ENCODE data around the gene DDX50.
"Not testable (repeated sequence)": the region's sequence is repeated elsewhere in the genome, so short reads cannot be mapped to it uniquely, and the experiment has no call there.

DDX50 gene

GRCh38 chr10:68902382-68902781 is 1.3 kb downstream of the DDX50 start:
- DNase-seq: no peak

DNA sequence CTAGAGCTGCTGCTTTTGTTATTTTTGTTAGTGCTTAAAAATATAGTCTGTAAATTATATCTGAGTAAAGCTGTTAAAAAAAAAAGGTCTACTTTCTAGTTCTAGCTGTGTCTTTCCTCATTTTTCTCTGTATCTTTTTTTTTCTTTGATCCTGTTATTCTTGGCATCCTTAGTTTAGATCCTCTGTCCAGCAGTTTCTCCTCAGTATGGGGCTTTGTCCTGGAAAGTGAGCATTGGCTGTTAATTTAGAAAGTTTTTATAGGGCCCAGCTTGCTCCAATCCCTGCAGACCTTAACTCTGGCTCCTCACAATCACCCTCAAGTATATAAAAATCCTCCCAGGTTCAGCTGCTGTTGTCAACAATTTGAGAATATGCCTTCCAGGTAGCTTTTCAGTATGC is 23.5 kb downstream of the DDX50 start:
- H3K18ac ChIP-seq (ENCODE audit: low read depth in 1 of 2, low read length in 2 of 2): no peak overlapping the region
- no peak overlapping the region for H3K14ac ChIP-seq (ENCODE audit: low read length in 2 of 2)
- H4K91ac ChIP-seq (ENCODE audit: low read length): no peak overlapping the region
- H3K9ac ChIP-seq (ENCODE audit: low read length): no peak overlapping the region
- H2BK12ac ChIP-seq (ENCODE audit: low read length in 2 of 2): no peak overlapping the region
- H2BK15ac ChIP-seq (ENCODE audit: low read depth, poor library complexity, severe bottlenecking): no peak overlapping the region
- H3K4me2 ChIP-seq (ENCODE audit: low read length, poor library complexity, severe bottlenecking): no peak overlapping the region
- H3K4ac ChIP-seq (ENCODE audit: low read depth in 1 of 2, low read length in 2 of 2): no peak overlapping the region
- DNase-seq: no peak
- peaks cover 18 to 44% of the 10 kb centered on the region in 2 experiments for H3K36me3 ChIP-seq (ENCODE audit: control insufficient read depth in 1 of 2, insufficient read depth in 2 of 2, low read depth in 1 of 2, low read length in 2 of 2)
- H3K4me3 ChIP-seq (ENCODE audit: insufficient read depth in 1 of 2, low read depth in 1 of 2, low read length in 2 of 2): no peak overlapping the region
- no peak overlapping the region for H2BK5ac ChIP-seq (ENCODE audit: low read depth, low read length, poor library complexity, severe bottlenecking)
- H2AK5ac ChIP-seq (ENCODE audit: low read length, severe bottlenecking): no peak overlapping the region
- no peaks in the 10 kb centered on the region for H3K9me3 ChIP-seq (ENCODE audit: control insufficient read depth, low read length)
- peaks cover 1% of the 10 kb centered on the region for H3K4me1 ChIP-seq (ENCODE audit: control insufficient read depth, insufficient read depth, low read depth, low read length)
- H4K8ac ChIP-seq (ENCODE audit: low read length): no peak overlapping the region
- no peak overlapping the region for H3K27ac ChIP-seq (ENCODE audit: low read length, poor library complexity, severe bottlenecking)
- H2AFZ ChIP-seq (ENCODE audit: low read depth, low read length): no peak overlapping the region
- H3K79me1 ChIP-seq (replicated peaks; ENCODE audit: low read length, poor library complexity, severe bottlenecking): peaks cover 18% of the 10 kb centered on the region
- H3K23ac ChIP-seq (ENCODE audit: low read length in 2 of 2): no peak overlapping the region
- no peak overlapping the region for H2BK120ac ChIP-seq (ENCODE audit: low read depth, low read length)
- no peaks in the 10 kb centered on the region for H3K27me3 ChIP-seq (ENCODE audit: control insufficient read depth in 1 of 2, insufficient read depth in 1 of 2, low read length in 2 of 2)

More at GRCh38 chr10:68902382-68902781, 1.3 kb downstream of the DDX50 start:
- H4K8ac ChIP-seq (ENCODE audit: low read length): no peak overlapping the region
- no peak overlapping the region for H2BK15ac ChIP-seq (ENCODE audit: low read depth, poor library complexity, severe bottlenecking)
- H2AK5ac ChIP-seq (ENCODE audit: low read length, severe bottlenecking): no peak overlapping the region
- WGBS: 71% methylated on average over 5 of the region's 5 CpGs
- H3K14ac ChIP-seq (ENCODE audit: low read length in 2 of 2): no peak overlapping the region
- H3K4me2 ChIP-seq (ENCODE audit: low read length, poor library complexity, severe bottlenecking): peak overlapping the region; percentile 83
- no peak overlapping the region for H2BK12ac ChIP-seq (ENCODE audit: low read length in 2 of 2)
- H2BK5ac ChIP-seq (ENCODE audit: low read depth, low read length, poor library complexity, severe bottlenecking): no peak overlapping the region
- H3K9ac ChIP-seq (ENCODE audit: low read length): peak overlapping the region; percentile 97
- no peak overlapping the region for H3K27ac ChIP-seq (ENCODE audit: low read length, poor library complexity, severe bottlenecking)
- no peak overlapping the region for H3K23ac ChIP-seq (ENCODE audit: low read length in 2 of 2)
- H3K9me3 ChIP-seq (ENCODE audit: control insufficient read depth, low read length): no peaks in the 10 kb centered on the region
- H3K36me3 ChIP-seq (ENCODE audit: control insufficient read depth in 1 of 2, insufficient read depth in 2 of 2, low read depth in 1 of 2, low read length in 2 of 2): peaks cover 0 to 15% of the 10 kb centered on the region in 2 experiments
- H2AFZ ChIP-seq (ENCODE audit: low read depth, low read length): no peak overlapping the region
- H3K27me3 ChIP-seq (ENCODE audit: control insufficient read depth in 1 of 2, insufficient read depth in 1 of 2, low read length in 2 of 2): no peaks in the 10 kb centered on the region
- peak overlapping the region in 1 of 2 experiments; percentile 87 for H3K4me3 ChIP-seq (ENCODE audit: insufficient read depth in 1 of 2, low read depth in 1 of 2, low read length in 2 of 2)
- no peak overlapping the region for H4K91ac ChIP-seq (ENCODE audit: low read length)
- no peak overlapping the region for H3K4ac ChIP-seq (ENCODE audit: low read depth in 1 of 2, low read length in 2 of 2)
- H3K79me1 ChIP-seq (replicated peaks; ENCODE audit: low read length, poor library complexity, severe bottlenecking): no peaks in the 10 kb centered on the region
- peaks cover 4% of the 10 kb centered on the region for H3K4me1 ChIP-seq (ENCODE audit: control insufficient read depth, insufficient read depth, low read depth, low read length)
- H2BK120ac ChIP-seq (ENCODE audit: low read depth, low read length): no peak overlapping the region
- no peak overlapping the region for H3K18ac ChIP-seq (ENCODE audit: low read depth in 1 of 2, low read length in 2 of 2)

DNA sequence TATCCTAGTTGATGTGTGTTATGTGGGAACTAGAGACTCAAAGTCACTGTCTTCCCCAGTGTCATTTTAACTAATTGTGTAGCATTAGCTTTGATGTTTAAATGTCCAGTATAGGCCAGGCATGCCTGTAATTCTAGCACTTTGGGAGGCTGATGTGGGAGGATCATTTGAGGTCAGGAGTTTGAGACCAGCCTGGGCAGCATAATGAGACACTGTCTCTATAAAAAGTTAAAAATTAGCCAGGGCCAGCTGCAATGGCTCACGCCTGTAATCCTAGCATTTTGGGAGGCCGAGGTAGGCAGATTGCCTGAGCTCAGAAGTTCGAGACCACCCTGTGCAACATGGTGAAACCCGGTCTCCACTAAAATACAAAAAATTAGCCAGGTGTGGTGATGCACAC is 24.4 kb downstream of the DDX50 start:
- Histone ChIP-seq H3K9me3 (ENCODE audit: control insufficient read depth, low read length) (no peaks in the 10 kb centered on the region), H3K4me1 (ENCODE audit: control insufficient read depth, insufficient read depth, low read depth, low read length) (peaks cover 1% of the 10 kb centered on the region), H3K27ac (ENCODE audit: low read length, poor library complexity, severe bottlenecking) (no peak overlapping the region), H3K4ac (ENCODE audit: low read depth in 1 of 2, low read length in 2 of 2) (no peak overlapping the region), H2BK5ac (ENCODE audit: low read depth, low read length, poor library complexity, severe bottlenecking) (no peak overlapping the region), H2BK15ac (ENCODE audit: low read depth, poor library complexity, severe bottlenecking) (no peak overlapping the region), H3K27me3 (ENCODE audit: control insufficient read depth in 1 of 2, insufficient read depth in 1 of 2, low read length in 2 of 2) (no peaks in the 10 kb centered on the region), H3K18ac (ENCODE audit: low read depth in 1 of 2, low read length in 2 of 2) (no peak overlapping the region), H2AFZ (ENCODE audit: low read depth, low read length) (no peak overlapping the region), H3K4me3 (ENCODE audit: insufficient read depth in 1 of 2, low read depth in 1 of 2, low read length in 2 of 2) (no peak overlapping the region), H3K14ac (ENCODE audit: low read length in 2 of 2) (no peak overlapping the region), H4K8ac (ENCODE audit: low read length) (no peak overlapping the region), H3K36me3 (ENCODE audit: control insufficient read depth in 1 of 2, insufficient read depth in 2 of 2, low read depth in 1 of 2, low read length in 2 of 2) (peaks cover 20 to 44% of the 10 kb centered on the region in 2 experiments), H4K91ac (ENCODE audit: low read length) (no peak overlapping the region), H2BK120ac (ENCODE audit: low read depth, low read length) (no peak overlapping the region), H2BK12ac (ENCODE audit: low read length in 2 of 2) (no peak overlapping the region), H3K79me1 (replicated peaks; ENCODE audit: low read length, poor library complexity, severe bottlenecking) (peaks cover 16% of the 10 kb centered on the region), H3K4me2 (ENCODE audit: low read length, poor library complexity, severe bottlenecking) (no peak overlapping the region), H3K23ac (ENCODE audit: low read length in 2 of 2) (no peak overlapping the region), H2AK5ac (ENCODE audit: low read length, severe bottlenecking) (no peak overlapping the region), H3K9ac (ENCODE audit: low read length) (no peak overlapping the region)
- DNase-seq: no peak
- WGBS: 99% methylated on average over 4 of the region's 4 CpGs

DNA sequence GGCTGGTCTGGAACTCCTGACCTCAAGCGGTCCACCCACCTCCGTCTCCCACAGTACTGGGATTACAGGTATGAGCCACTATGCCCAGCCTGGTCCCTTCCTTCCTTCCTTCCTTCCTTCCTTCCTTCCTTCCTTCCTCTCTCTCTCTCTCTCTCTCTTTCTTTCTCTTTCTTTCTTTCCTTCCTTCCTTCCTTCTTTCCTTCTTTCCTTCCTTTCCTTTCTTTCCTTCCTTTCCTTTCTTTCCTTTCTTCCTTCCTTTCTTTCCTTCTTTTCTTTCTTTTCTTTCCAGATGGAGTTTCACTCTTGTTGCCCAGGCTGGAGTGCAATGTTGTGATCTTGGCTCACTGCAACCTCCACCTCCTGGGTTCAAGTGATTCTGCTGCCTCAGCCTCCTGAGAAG is 28.0 kb downstream of the DDX50 start:
- H3K23ac ChIP-seq (ENCODE audit: low read length in 2 of 2); H2BK5ac ChIP-seq (ENCODE audit: low read depth, low read length, poor library complexity, severe bottlenecking); H2BK12ac ChIP-seq (ENCODE audit: low read length in 2 of 2); H3K27ac ChIP-seq (ENCODE audit: low read length, poor library complexity, severe bottlenecking); H3K9me3 ChIP-seq (ENCODE audit: control insufficient read depth, low read length); H3K4me2 ChIP-seq (ENCODE audit: low read length, poor library complexity, severe bottlenecking); H3K4ac ChIP-seq (ENCODE audit: low read depth in 1 of 2, low read length in 2 of 2); H3K18ac ChIP-seq (ENCODE audit: low read depth in 1 of 2, low read length in 2 of 2); DNase-seq; H2BK15ac ChIP-seq (ENCODE audit: low read depth, poor library complexity, severe bottlenecking); H3K27me3 ChIP-seq (ENCODE audit: control insufficient read depth in 1 of 2, insufficient read depth in 1 of 2, low read length in 2 of 2); H2AFZ ChIP-seq (ENCODE audit: low read depth, low read length); H3K14ac ChIP-seq (ENCODE audit: low read length in 2 of 2); H4K8ac ChIP-seq (ENCODE audit: low read length); H2BK120ac ChIP-seq (ENCODE audit: low read depth, low read length); H3K9ac ChIP-seq (ENCODE audit: low read length); H3K4me1 ChIP-seq (ENCODE audit: control insufficient read depth, insufficient read depth, low read depth, low read length); H3K4me3 ChIP-seq (ENCODE audit: insufficient read depth in 1 of 2, low read depth in 1 of 2, low read length in 2 of 2); H2AK5ac ChIP-seq (ENCODE audit: low read length, severe bottlenecking); H4K91ac ChIP-seq (ENCODE audit: low read length): not testable (repeated sequence)
- peaks cover 22 to 47% of the 10 kb centered on the region in 2 experiments for H3K36me3 ChIP-seq (ENCODE audit: control insufficient read depth in 1 of 2, insufficient read depth in 2 of 2, low read depth in 1 of 2, low read length in 2 of 2)
- peaks cover 21% of the 10 kb centered on the region for H3K79me1 ChIP-seq (replicated peaks; ENCODE audit: low read length, poor library complexity, severe bottlenecking)
- 100% methylated on average over 2 of the region's 2 CpGs for WGBS

Measured in mesenchymal stem cell (in vitro differentiated cells and primary cell).